ENCODE results near the gene DEF6.

The DEF6 gene

DNA sequence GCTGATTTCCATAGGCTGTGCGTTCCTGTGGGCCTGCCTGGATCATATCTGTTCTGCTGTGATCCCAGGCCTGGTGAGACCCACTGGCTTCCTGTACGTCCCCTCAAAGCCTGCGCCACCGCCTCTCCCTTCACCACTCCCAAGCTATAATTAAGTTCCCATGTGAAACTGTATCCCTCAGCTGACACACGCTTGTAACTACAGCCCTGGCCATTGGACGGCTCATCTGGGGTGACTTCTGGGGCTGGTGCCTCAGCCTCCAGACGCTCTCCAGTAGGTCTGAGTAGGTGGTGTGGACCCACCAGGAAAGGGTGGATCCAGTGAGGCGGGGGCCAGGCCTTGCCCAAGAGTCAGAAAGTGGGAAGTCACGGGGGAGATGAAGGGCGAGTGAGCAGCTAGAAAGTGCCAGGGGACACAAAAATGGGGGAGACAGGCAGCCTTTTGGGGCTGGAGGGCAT lies 65.7 kb downstream of the DEF6 start:
- no peak for TF ChIP-seq CTCF (IDR thresholded peaks at IDR 0.05; ENCODE audit: extremely low read depth, missing control alignments)
- no peak for DNase-seq (ENCODE audit: low spot score)

DNA sequence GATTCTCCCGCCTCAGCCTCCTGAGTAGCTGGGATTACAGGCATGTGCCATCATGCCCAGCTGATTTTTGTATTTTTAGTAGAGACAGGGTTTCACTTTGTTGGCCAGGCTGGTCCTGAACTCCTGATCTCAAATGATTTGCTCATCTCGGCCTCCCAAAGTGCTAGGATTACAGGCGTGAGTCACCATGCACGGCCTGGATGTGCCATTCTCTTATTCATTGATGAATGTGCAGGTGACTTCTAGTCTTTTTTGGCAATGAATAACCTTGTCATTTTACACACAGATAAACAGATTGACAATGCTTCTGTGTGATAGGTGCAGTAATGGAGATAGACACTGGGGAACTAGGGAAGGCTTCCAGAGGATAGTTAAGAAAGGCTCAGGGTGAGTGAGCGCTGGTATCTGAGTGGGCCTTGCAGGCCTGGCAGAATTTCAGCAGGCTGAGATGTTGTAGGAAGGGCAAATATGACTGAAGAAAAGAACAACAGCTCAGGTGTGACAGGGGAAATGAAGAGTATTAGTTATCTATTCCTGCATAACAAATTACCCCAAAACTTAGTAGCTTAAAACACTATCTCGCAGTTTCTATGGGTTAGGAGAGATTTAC lies 68.1 kb downstream of the DEF6 start:
- DNase-seq (ENCODE audit: low spot score), result no peak
- TF ChIP-seq CTCF (IDR thresholded peaks at IDR 0.05; ENCODE audit: extremely low read depth, missing control alignments), result no peak

DNA sequence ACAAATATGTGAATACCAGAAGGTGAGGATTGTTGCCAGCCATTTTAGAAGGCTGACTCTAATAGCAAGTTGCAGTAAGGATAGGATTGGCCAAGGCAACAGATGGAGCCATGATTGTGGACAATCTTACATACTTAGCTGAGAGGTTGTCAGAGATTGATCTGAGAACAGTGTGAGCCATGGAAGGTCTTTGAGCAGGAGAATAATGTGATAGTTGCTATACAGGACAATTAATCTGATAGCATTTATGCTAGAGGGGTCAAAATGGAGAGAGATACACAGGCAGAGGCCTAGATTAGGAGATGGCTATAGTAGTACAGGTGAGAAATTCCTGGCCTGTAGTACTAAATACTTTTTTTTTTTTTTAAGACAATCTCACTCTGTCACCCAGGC lies 68.6 kb downstream of the DEF6 start:
- no peak for TF ChIP-seq CTCF (IDR thresholded peaks at IDR 0.05; ENCODE audit: extremely low read depth, missing control alignments)
- DNase-seq (ENCODE audit: low spot score), result no peak

GRCh38 chr6:35367646-35368037 lies 70.0 kb downstream of the DEF6 start:
- no peak for TF ChIP-seq CTCF (IDR thresholded peaks at IDR 0.05; ENCODE audit: extremely low read depth, missing control alignments)
- DNase-seq (ENCODE audit: low spot score), result no peak

- DNase-seq (ENCODE audit: low spot score), result peak; percentile 56
- TF ChIP-seq CTCF (IDR thresholded peaks at IDR 0.05; ENCODE audit: extremely low read depth, missing control alignments), result no peak
Observed at GRCh38 chr6:35368038-35368887, 70.6 kb downstream of the DEF6 start.

GRCh38 chr6:35370124-35370741 lies 72.6 kb downstream of the DEF6 start:
- peak; percentile 69 for DNase-seq (ENCODE audit: low spot score)
- TF ChIP-seq CTCF (IDR thresholded peaks at IDR 0.05; ENCODE audit: extremely low read depth, missing control alignments), result no peak

All from GM20000 (cell line).